K562 (cell line): ENCODE results near the gene MAN1A1. TPM values are rescaled to one million over a fixed set of nuclear protein-coding genes. Genes with fewer than 3 reads are reported as not detected.

ENCODE experiments used
- ATAC-seq: fragments of 200-7000 bp; cut with Tn5 transposase; 3 replicates; pipeline ENCODE4 v1.9.1; 2020; ENCODE audit warnings: moderate library complexity
- BruUV-seq: library from RNA; stranded (reverse); fragments of 400-500 nt; replicated peaks from 2 replicates; lab custom pipeline; 2021; lab: Mats Ljungman, UMichigan
- CTCF ChIA-PET: fragments of 300-600 bp; formaldehyde crosslinking; extraction: SDS; loops from one replicate; lab custom pipeline; 2021; ENCODE audit warnings: low intra/inter-chr PET ratio; lab: Yijun Ruan, JAX
- POLR2A ChIA-PET: fragments of 300-600, 350-650 bp; sonication (Branson Sonifier 250); formaldehyde crosslinking; extraction: SDS; loops from one replicate; lab custom pipeline; 2021; ENCODE audit warnings: antibody characterized with exemption, inconsistent platforms; lab: Yijun Ruan, JAX
- DNase-seq, 4 experiments: peaks; one replicate each; pipeline versions ENCODE4 v3.0.0 to v3.0.0-alpha.2; 2011 to 2018; ENCODE audit warnings: low spot score in 3 of 4, mixed read lengths in 3 of 4; ENCODE audit errors: extremely low read depth in 1 of 4
- FAIRE-seq: peaks from 2 replicates; lab custom pipeline; 2011; peaks lifted over from hg19 to GRCh38; lab: Jason Lieb, UNC
- H2AFZ ChIP-seq: 2 replicates; pipeline ENCODE4 v1.6.0; 2011; ENCODE audit warnings: low read depth, low read length, control low read depth, inconsistent platforms
- H3K27ac ChIP-seq: fragments of 200-600 bp; 3 replicates; pipeline ENCODE4 v1.8.0; 2011; ENCODE audit warnings: low read depth, mild to moderate bottlenecking, control low read depth, inconsistent platforms, low read length, moderate library complexity, mixed read lengths; ENCODE audit errors: extremely low read depth
- H3K27me3 ChIP-seq, 2 experiments: fragments of 300-600 bp in 1 of 2; 2 replicates in 1 of 2; 3 replicates in 1 of 2; pipeline versions ENCODE4 v1.6.0 to v1.8.0; 2011; ENCODE audit warnings: inconsistent platforms in 2 of 2, low read length in 2 of 2, mild to moderate bottlenecking in 1 of 2, mixed read lengths in 1 of 2, moderate library complexity in 1 of 2; ENCODE audit not compliant: control insufficient read depth in 2 of 2, insufficient read depth in 2 of 2
- H3K36me3 ChIP-seq: fragments of 300-600 bp; 3 replicates; pipeline ENCODE4 v1.8.0; 2011; ENCODE audit warnings: mild to moderate bottlenecking, low read length, inconsistent platforms; ENCODE audit not compliant: control insufficient read depth, insufficient read depth
- H3K4me1 ChIP-seq, 2 experiments: fragments of 200-600 bp in 1 of 2; replicated peaks in 1 of 2; 2 replicates in 1 of 2; 3 replicates in 1 of 2; pipeline versions ENCODE4 v1.5.1 to v1.8.0; 2011; ENCODE audit warnings: inconsistent platforms in 2 of 2, low read length in 2 of 2, mild to moderate bottlenecking in 1 of 2, mixed read lengths in 1 of 2, moderate library complexity in 1 of 2; ENCODE audit not compliant: control insufficient read depth in 2 of 2, insufficient read depth in 2 of 2
- H3K4me2 ChIP-seq: 2 replicates; pipeline ENCODE4 v1.6.1; 2011; ENCODE audit warnings: low read length, control low read depth, inconsistent platforms, mixed read lengths; ENCODE audit not compliant: insufficient read depth
- H3K4me3 ChIP-seq: fragments of 200-600 bp; sonication (generic), shearing (Covaris generic); 2 replicates; pipeline ENCODE4 v1.5.1; 2016; ENCODE audit warnings: control low read depth, inconsistent platforms
- H3K79me2 ChIP-seq: fragments of 200-600 bp; 3 replicates; pipeline ENCODE4 v1.8.0; 2011; ENCODE audit warnings: low read length, inconsistent platforms; ENCODE audit not compliant: control insufficient read depth, insufficient read depth
- H3K9ac ChIP-seq, 2 experiments: 2 replicates each; pipeline versions ENCODE4 v1.6.0 to v1.6.1; 2011; ENCODE audit warnings: low read depth in 2 of 2, low read length in 2 of 2, control low read depth in 1 of 2, inconsistent platforms in 1 of 2, mild to moderate bottlenecking in 1 of 2, mixed read lengths in 1 of 2; ENCODE audit not compliant: insufficient read depth in 1 of 2
- H3K9me1 ChIP-seq: one replicate; pipeline ENCODE4 v1.6.0; 2011; ENCODE audit warnings: inconsistent platforms, mild to moderate bottlenecking, low read length, moderate library complexity; ENCODE audit not compliant: control insufficient read depth, insufficient read depth
- H3K9me3 ChIP-seq: replicated peaks from 2 replicates; pipeline ENCODE4 v1.5.1; 2011; ENCODE audit warnings: low read depth, low read length, inconsistent platforms; ENCODE audit not compliant: control insufficient read depth, insufficient read depth
- H4K20me1 ChIP-seq: replicated peaks from 2 replicates; pipeline ENCODE4 v1.6.1; 2011; ENCODE audit warnings: low read length, inconsistent platforms, mixed read lengths; ENCODE audit not compliant: control insufficient read depth, insufficient read depth
- ARID2 ChIP-seq: fragments of 450-650 bp; IDR thresholded peaks from 2 replicates; pipeline ENCODE4 v1.6.1; 2017; ENCODE audit warnings: antibody characterized with exemption, mild to moderate bottlenecking
- ARNT ChIP-seq, 2 experiments: fragments of 450-650 bp; IDR thresholded peaks; 2 replicates each; pipeline ENCODE4 v1.6.1; 2016; ENCODE audit warnings: mild to moderate bottlenecking in 1 of 2
- BRD9 ChIP-seq: fragments of 450-650 bp; IDR thresholded peaks from 2 replicates; pipeline ENCODE4 v1.6.1; 2018; ENCODE audit warnings: low read depth; ENCODE audit not compliant: partially characterized antibody
- DEAF1 ChIP-seq: fragments of 450-650 bp; formaldehyde crosslinking; IDR thresholded peaks from 2 replicates; pipeline ENCODE4 v1.4.0; 2020; ENCODE audit warnings: mild to moderate bottlenecking, moderate library complexity
- ELF2 ChIP-seq: fragments of 250-450 bp; sonication (Bioruptor Pico); IDR thresholded peaks from 2 replicates; pipeline ENCODE4 v1.5.0; 2021; ENCODE audit warnings: mild to moderate bottlenecking
- HDGF ChIP-seq: fragments of 450-650 bp; IDR thresholded peaks from 2 replicates; pipeline ENCODE4 v1.6.1; 2016
- HMGXB4 ChIP-seq: sonication (generic); formaldehyde crosslinking; IDR thresholded peaks from 2 replicates; pipeline ENCODE4 v1.8.1; 2023; ENCODE audit warnings: mild to moderate bottlenecking, missing genetic modification reagents
- L3MBTL2 ChIP-seq: fragments of 450-650 bp; IDR thresholded peaks from 2 replicates; pipeline ENCODE4 v1.6.1; 2016; ENCODE audit warnings: mild to moderate bottlenecking, moderate library complexity
- MTA1 ChIP-seq: fragments of 450-650 bp; IDR thresholded peaks from 2 replicates; pipeline ENCODE4 v1.6.1; 2017; ENCODE audit warnings: borderline replicate concordance
- RCOR1 ChIP-seq, 2 experiments: IDR thresholded peaks; 2 replicates each; pipeline ENCODE4 v1.6.1; 2012; ENCODE audit warnings: low read depth in 2 of 2, low read length in 2 of 2, borderline replicate concordance in 1 of 2, improper control_type of control experiment in 1 of 2
- SMARCA4 ChIP-seq: fragments of 450-650 bp; IDR thresholded peaks from 2 replicates; pipeline ENCODE4 v1.6.1; 2016
- SMARCA5 ChIP-seq: fragments of 450-650 bp; IDR thresholded peaks from 2 replicates; pipeline ENCODE4 v1.6.1; 2016
- TOE1 ChIP-seq, 2 experiments: fragments of 450-650 bp in 1 of 2; sonication (generic) in 1 of 2; formaldehyde crosslinking in 1 of 2; IDR thresholded peaks; 2 replicates each; pipeline versions ENCODE4 v1.7.1 to v1.8.0; 2016 to 2022; ENCODE audit warnings: borderline replicate concordance in 2 of 2, mild to moderate bottlenecking in 2 of 2, antibody characterized with exemption in 1 of 2, inconsistent platforms in 1 of 2, low read depth in 1 of 2, missing genetic modification reagents in 1 of 2, moderate library complexity in 1 of 2
- ZBTB9 ChIP-seq: fragments of 450-650 bp; formaldehyde crosslinking; IDR thresholded peaks from 2 replicates; pipeline ENCODE4 v1.4.0; 2020; ENCODE audit warnings: mild to moderate bottlenecking, moderate library complexity
- WGBS: fragments of 100-300 bp; shearing (Covaris generic); methylation state at CpG from one replicate; pipeline ENCODE4 v1.1.6; 2016; ENCODE audit warnings: low coverage, mixed read lengths; ENCODE audit not compliant: insufficient coverage; ENCODE audit errors: missing lambda C conversion rate; 5-methylcytosine and 5-hydroxymethylcytosine counted together
- in situ Hi-C: fragments of 300-500 bp; cut with MboI; formaldehyde crosslinking; loops from 4 replicates; pipeline ENCODE4 v1.15.0; 2018; ENCODE audit warnings: inconsistent platforms, mixed read lengths
- intact Hi-C: fragments of 100-400 bp; cut with micrococcal nuclease; formaldehyde crosslinking; loops from 2 replicates; pipeline ENCODE4 v1.14.2; 2022
- polyA plus RNA-seq, 8 experiments: library from polyadenylated mRNA; depleted of rRNA in 4 of 8; stranded (reverse) in 5 of 8; unstranded in 3 of 8; fragments of >200 nt; fragmentation: Nextera tagmentation in 2 of 8; fragmentation: Illumina TruSeq in 1 of 8; extraction: Ambion mirVana in 2 of 8; extraction: Trizol in 1 of 8; gene quantifications; 2 replicates each; pipeline versions ENCODE4 v1.2.1 to v1.2.3, GENCODE V29; 2011 to 2014; ENCODE audit warnings: inconsistent platforms in 1 of 8, missing spikeins in 1 of 8
- total RNA-seq, 7 experiments: library from RNA; depleted of rRNA in 6 of 7; stranded (reverse); fragments of >200 nt in 6 of 7; fragmentation: Illumina TruSeq in 2 of 7; extraction: Trizol in 2 of 7; gene quantifications; 2 replicates each; pipeline versions ENCODE4 v1.2.1 to v1.2.3, GENCODE V29; 2011 to 2021; ENCODE audit warnings: low replicate concordance in 1 of 7

The MAN1A1 gene
- total and polyA plus RNA-seq, 9 of the 15 experiments (the other 6 are each of a cell fraction or from before 2014, with no cell fraction given), result 24.5 to 78.4 (median 59.7) TPM

- no peak for TF ChIP-seq TOE1 (IDR thresholded peaks at IDR 0.05; ENCODE audit: borderline replicate concordance)
- TF ChIP-seq TOE1 (CRISPR knock-in tag; IDR thresholded peaks at IDR 0.05; ENCODE audit: borderline replicate concordance, low read depth), result no peak
- no peak for TF ChIP-seq HDGF
These were observed 219.5 kb downstream of the MAN1A1 start (continued) for GRCh38 chr6:119129968-119130484.

- WGBS, result 14% methylated on average over 4 of the region's 4 CpGs
- H3K4me1 ChIP-seq, result peaks cover 0 to 20% of the 10 kb centered on the region in 2 experiments; a peak in 3 of 5 replicates
- no peaks in the 10 kb centered on the region for H3K36me3 ChIP-seq
- H3K4me2 ChIP-seq, result no peak overlapping the region
- intact Hi-C loops (loop anchor here (2.0 kb wide), 1 partner anchor 51 kb away; no protein-coding TSS in a partner anchor), in situ Hi-C loops (loop anchor here (5.0 kb wide), 1 partner anchor 218 kb away; the partner anchor contains the start of gene MAN1A1)
- H3K27me3 ChIP-seq, result no peaks in the 10 kb centered on the region
- no peaks in the 10 kb centered on the region for H4K20me1 ChIP-seq
- BruUV-seq, result no TSS peak
- no peak overlapping the region for H3K4me3 ChIP-seq
- peak overlapping the region; percentile 11 to 16; a peak in 2 of 4 replicates for H3K9ac ChIP-seq
- DNase-seq (peak; percentile 57 to 86 (median 60)), ATAC-seq (peak; percentile 84), FAIRE-seq (peak; percentile 91)
- no peaks in the 10 kb centered on the region for H3K9me1 ChIP-seq
- H2AFZ ChIP-seq, result peak overlapping the region; percentile 47
- CTCF ChIA-PET, result interaction anchor here (0.5 to 1.0 kb wide), 3 partner anchors 156 to 214 kb away, joined by 3 to 5 read pairs (median 3); no protein-coding TSS in a partner anchor
- POLR2A ChIA-PET, result interaction anchor here (0.6 to 1.3 kb wide), 3 partner anchors 18 to 878 kb away, joined by 4 to 5 read pairs (median 4); no protein-coding TSS in a partner anchor
- no peaks in the 10 kb centered on the region for H3K9me3 ChIP-seq
- no peaks in the 10 kb centered on the region for H3K79me2 ChIP-seq
- peak overlapping the region; percentile 27; the same call in 1 of the 3 replicates for H3K27ac ChIP-seq
- peak; percentile 49 for TF ChIP-seq SMARCA4
- TF ChIP-seq ARID2, result peak; percentile 73
- TF ChIP-seq DEAF1 (CRISPR knock-in tag), result peak; percentile 77
- peak; percentile 86 for TF ChIP-seq BRD9
- TF ChIP-seq ELF2 (CRISPR knock-in tag), result no peak
- peak; percentile 39; the same call in 1 of the 2 replicates for TF ChIP-seq L3MBTL2
- TF ChIP-seq ARNT (IDR thresholded peaks at IDR 0.05), result 0 out of 4 replicates have a peak, but pooled peaks of 1 of the 2 experiments have one; percentile 23
- TF ChIP-seq SMARCA5, result peak; percentile 56; the same call in 1 of the 2 replicates
- TF ChIP-seq ZBTB9 (CRISPR knock-in tag), result no peak
- 0 out of 4 replicates have a peak, but pooled peaks of 1 of the 2 experiments have one; percentile 23 for TF ChIP-seq RCOR1 (IDR thresholded peaks at IDR 0.05; ENCODE audit: borderline replicate concordance in 1 of 2, low read depth in 2 of 2, low read length in 2 of 2)
- TF ChIP-seq HMGXB4 (CRISPR knock-in tag), result no peak
- 0 out of 2 replicates have a peak, but pooled peaks have one; percentile 40 for TF ChIP-seq MTA1
These were observed 220.2 kb downstream of the MAN1A1 start for GRCh38 chr6:119129148-119129967.
